Adrenal gland (tissue), 12 donors: ENCODE data around the gene TAF1C. TPM values are rescaled to one million over a fixed set of nuclear protein-coding genes. Genes with fewer than 3 reads are reported as not detected.

Experiments used
- DNase-seq, 7 donors: peaks; one replicate each; pipeline ENCODE4 v3.0.0-alpha.2; 2019 to 2020
- H3K27ac ChIP-seq, 5 donors: fragments of 200-600 bp; sonication (generic) in 4 of 5; 1 replicate in 3 of 5; 2 replicates in 2 of 5; pipeline versions ENCODE4 v1.5.1 to v1.8.0; 2016 to 2020; ENCODE audit warnings: mild to moderate bottlenecking in 1 of 5
- H3K27me3 ChIP-seq: fragments of 200-600 bp; 2 replicates; pipeline ENCODE4 v1.8.0; 2021
- H3K36me3 ChIP-seq, 2 donors: fragments of 200-600 bp; replicated peaks in 1 of 2; 1 replicate in 1 of 2; 2 replicates in 1 of 2; pipeline versions ENCODE4 v1.5.1 to v1.8.0; 2018 to 2022
- H3K4me1 ChIP-seq, 2 donors: fragments of 200-600 bp; replicated peaks in 1 of 2; 1 replicate in 1 of 2; 2 replicates in 1 of 2; pipeline versions ENCODE4 v1.5.1 to v1.8.0; 2018 to 2021
- H3K4me3 ChIP-seq, 4 donors: fragments of 200-600 bp; sonication (generic) in 3 of 4; one replicate each; pipeline ENCODE4 v1.5.1; 2016 to 2018
- H3K9me3 ChIP-seq, 3 donors: fragments of 200-600 bp; sonication (generic) in 1 of 3; replicated peaks in 1 of 3; 1 replicate in 2 of 3; 2 replicates in 1 of 3; pipeline versions ENCODE4 v1.5.1 to v1.8.0; 2016 to 2021
- POLR2A ChIP-seq, 2 donors: fragments of 450-650 bp; IDR thresholded peaks; one replicate each; pipeline ENCODE4 v1.6.1; 2017; ENCODE audit warnings: antibody characterized with exemption in 2 of 2, mild to moderate bottlenecking in 2 of 2, moderate library complexity in 1 of 2
- WGBS, 4 donors: extraction: QIAGEN DNeasy Blood & Tissue Kit in 2 of 4; methylation state at CpG; one replicate each; pipeline versions ENCODE4 v1.1.5 to v1.1.7; 2013 to 2017; 5-methylcytosine and 5-hydroxymethylcytosine counted together
- intact Hi-C, 2 donors: fragments of 100-400 bp; cut with DNase I; formaldehyde crosslinking; loops; one replicate each; pipeline versions ENCODE4 v1.14.1 to v1.15.0; 2022 to 2023
- polyA plus RNA-seq, 3 donors: library from polyadenylated mRNA; stranded (reverse); fragments of 200-250 nt in 2 of 3; fragments of 350-450 nt in 1 of 3; fragmentation: Illumina TruSeq in 1 of 3; extraction: RNeasy Lipid Tissue Mini Kit (QIAGEN cat#74804) in 1 of 3; gene quantifications; one replicate each; pipeline ENCODE4 v1.2.3, GENCODE V29; 2013 to 2014
- total RNA-seq, 9 donors: library from RNA; depleted of rRNA in 4 of 9; stranded (reverse); fragments of >200 nt in 4 of 9; fragments of 120-200 nt in 1 of 9; fragmentation: NEBNext Ultra II Directional in 1 of 9; extraction: Animal tissue kit (Norgen Biotek cat#: 25700) in 1 of 9; gene quantifications; one replicate each; pipeline versions ENCODE4 v1.1.0 to v1.2.4, GENCODE V29; 2013 to 2023
- TF ChIP-seq, protein P1 (sequence below), 6 experiments: fragments of 450-650 bp in 4 of 6; fragments of 200-600 bp in 2 of 6; sonication (generic) in 1 of 6; IDR thresholded peaks; 1 replicate in 5 of 6; 2 replicates in 1 of 6; pipeline versions ENCODE4 v1.5.1 to v1.8.0; 2016 to 2021; ENCODE audit warnings: antibody characterized with exemption in 6 of 6, mild to moderate bottlenecking in 2 of 6, moderate library complexity in 1 of 6
- donor health status: healthy with polysubstance abuse.
- donor health status: Bipolar disorder and iron deficiency.
- donor health status: DM: yes; HTN: yes; CAD: no.
- donor health status: DM: no; HTN: no; CAD: no.
- donor health status: DM: no; HTN: no; CAD: no.
- donor health status: DM: yes; HTN: yes; CAD: no.

Gene TAF1C
- total and polyA plus RNA-seq, 12 donors = 6.4 to 205 (median 40.1) TPM

DNA sequence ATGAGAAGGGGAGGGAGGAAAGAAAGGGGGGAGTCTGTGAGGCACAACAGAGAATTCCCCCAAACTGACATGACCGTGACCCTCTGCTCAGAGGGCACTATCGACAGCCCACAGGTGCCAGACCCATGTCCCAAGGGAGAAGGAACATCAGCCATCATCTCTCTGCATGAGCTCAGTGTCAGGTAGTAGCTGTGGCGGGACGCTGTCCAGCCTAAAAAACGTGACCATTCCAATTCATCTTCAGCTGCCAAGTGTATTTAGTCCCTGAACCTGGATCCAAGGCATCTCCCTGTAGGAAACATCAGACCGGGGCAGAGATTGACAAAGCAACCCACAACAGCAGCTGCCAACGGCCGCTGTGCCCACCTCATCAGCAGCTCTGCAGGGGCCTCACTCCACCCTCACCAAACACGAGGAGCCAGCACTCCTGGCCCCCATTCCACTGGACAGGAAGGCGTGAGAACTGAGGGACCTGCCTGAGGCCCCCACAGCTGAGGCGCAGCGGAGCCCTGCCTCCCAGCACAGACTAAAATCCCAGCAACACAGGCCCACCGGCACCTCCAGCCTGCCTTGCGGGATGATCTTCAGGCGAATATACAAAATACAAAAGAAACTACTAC, 8.6 kb downstream of the TAF1C start:
- H3K27ac ChIP-seq = peak overlapping the region in 4 of 5 donors; percentile 46 to 92 (median 74)
- H3K27me3 ChIP-seq = no peaks in the 10 kb centered on the region
- peaks cover 0 to 53% of the 10 kb centered on the region in 2 donors for H3K36me3 ChIP-seq
- 78 to 92% (median 86%) methylated on average over 12 to 15 of the region's 15 CpGs for WGBS, 4 donors
- intact Hi-C loops = no loop called here
- peak in 1 of 7 donors; percentile 13 for DNase-seq
- H3K9me3 ChIP-seq = no peaks in the 10 kb centered on the region
- no peak overlapping the region for H3K4me3 ChIP-seq
- no peak for TF ChIP-seq POLR2A (IDR thresholded peaks at IDR 0.05)
- TF ChIP-seq, protein P1, sequence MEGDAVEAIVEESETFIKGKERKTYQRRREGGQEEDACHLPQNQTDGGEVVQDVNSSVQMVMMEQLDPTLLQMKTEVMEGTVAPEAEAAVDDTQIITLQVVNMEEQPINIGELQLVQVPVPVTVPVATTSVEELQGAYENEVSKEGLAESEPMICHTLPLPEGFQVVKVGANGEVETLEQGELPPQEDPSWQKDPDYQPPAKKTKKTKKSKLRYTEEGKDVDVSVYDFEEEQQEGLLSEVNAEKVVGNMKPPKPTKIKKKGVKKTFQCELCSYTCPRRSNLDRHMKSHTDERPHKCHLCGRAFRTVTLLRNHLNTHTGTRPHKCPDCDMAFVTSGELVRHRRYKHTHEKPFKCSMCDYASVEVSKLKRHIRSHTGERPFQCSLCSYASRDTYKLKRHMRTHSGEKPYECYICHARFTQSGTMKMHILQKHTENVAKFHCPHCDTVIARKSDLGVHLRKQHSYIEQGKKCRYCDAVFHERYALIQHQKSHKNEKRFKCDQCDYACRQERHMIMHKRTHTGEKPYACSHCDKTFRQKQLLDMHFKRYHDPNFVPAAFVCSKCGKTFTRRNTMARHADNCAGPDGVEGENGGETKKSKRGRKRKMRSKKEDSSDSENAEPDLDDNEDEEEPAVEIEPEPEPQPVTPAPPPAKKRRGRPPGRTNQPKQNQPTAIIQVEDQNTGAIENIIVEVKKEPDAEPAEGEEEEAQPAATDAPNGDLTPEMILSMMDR (IDR thresholded peaks at IDR 0.05) = no peak
- H3K4me1 ChIP-seq = peaks cover 23 to 32% of the 10 kb centered on the region in 2 donors

- DNase-seq = peak in 2 of 7 donors; percentile 16 to 44
- Histone ChIP-seq H3K27ac (peak overlapping the region in 4 of 5 donors; percentile 46 to 92 (median 74)), H3K4me1 (peaks cover 23 to 32% of the 10 kb centered on the region in 2 donors), H3K36me3 (peaks cover 0 to 47% of the 10 kb centered on the region in 2 donors), H3K27me3 (no peaks in the 10 kb centered on the region), H3K9me3 (no peaks in the 10 kb centered on the region), H3K4me3 (no peak overlapping the region)
- WGBS, 4 donors = 44 to 70% (median 62%) methylated on average over 6 to 9 of the region's 9 CpGs
- intact Hi-C loops = no loop called here
- TF ChIP-seq, protein P1 (IDR thresholded peaks at IDR 0.05) = no peak
These were observed 9.2 kb downstream of the TAF1C start for GRCh38 chr16:84177741-84178073.

- H3K27ac ChIP-seq = peak overlapping the region; percentile 1 to 92 (median 68)
- H3K9me3 ChIP-seq = no peaks in the 10 kb centered on the region
- peak in 3 of 7 donors; percentile 38 to 57 (median 50) for DNase-seq
- TF ChIP-seq POLR2A (IDR thresholded peaks at IDR 0.05) = no peak
- TF ChIP-seq, protein P1 (IDR thresholded peaks at IDR 0.05) = no peak
- WGBS, 4 donors = 32 to 44% (median 39%) methylated on average over 7 to 18 of the region's 18 CpGs
- no peaks in the 10 kb centered on the region for H3K27me3 ChIP-seq
- peaks cover 23 to 32% of the 10 kb centered on the region in 2 donors for H3K4me1 ChIP-seq
- H3K4me3 ChIP-seq = no peak overlapping the region
- H3K36me3 ChIP-seq = peaks cover 0 to 34% of the 10 kb centered on the region in 2 donors
- intact Hi-C loops = no loop called here
These were observed 10.4 kb downstream of the TAF1C start for GRCh38 chr16:84176192-84177053.

GRCh38 chr16:84175350-84176081, 11.3 kb downstream of the TAF1C start:
- intact Hi-C loops = no loop called here
- TF ChIP-seq, protein P1 (IDR thresholded peaks at IDR 0.05) = peak; percentile 52 to 95 (median 82)
- TF ChIP-seq POLR2A (IDR thresholded peaks at IDR 0.05) = peak in 1 of 2 donors; percentile 11
- no peak overlapping the region for H3K4me3 ChIP-seq
- peaks cover 0 to 25% of the 10 kb centered on the region in 2 donors for H3K36me3 ChIP-seq
- peak overlapping the region in 4 of 5 donors; percentile 25 to 79 (median 72) for H3K27ac ChIP-seq
- peak; percentile 59 to 91 (median 74) for DNase-seq
- H3K27me3 ChIP-seq = no peaks in the 10 kb centered on the region
- peaks cover 23 to 32% of the 10 kb centered on the region in 2 donors for H3K4me1 ChIP-seq
- WGBS, 4 donors = 13 to 50% (median 29%) methylated on average over 10 of the region's 10 CpGs
- no peaks in the 10 kb centered on the region for H3K9me3 ChIP-seq
